ENCODE measurements around the gene FBXO38.

DNA sequence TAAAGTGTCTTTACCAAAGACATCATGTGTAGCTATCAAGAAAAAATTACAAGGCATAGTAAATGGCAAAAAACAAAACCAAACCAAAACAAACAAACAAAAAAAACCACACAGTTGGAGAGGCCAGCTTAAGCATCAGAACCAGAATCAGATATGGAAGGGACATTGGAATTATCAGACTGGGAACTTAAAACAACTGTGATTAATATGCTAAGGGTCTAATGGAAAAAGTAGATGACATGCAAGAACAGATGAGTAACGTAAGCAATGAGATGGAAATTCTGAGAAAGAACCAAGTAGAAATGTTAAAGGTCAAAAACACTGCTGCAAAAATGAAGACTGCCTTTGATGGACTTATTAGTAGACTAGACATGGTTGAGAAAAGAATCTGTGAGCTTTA lies 75.9 kb downstream of the FBXO38 start:
- TF ChIP-seq, protein P1, sequence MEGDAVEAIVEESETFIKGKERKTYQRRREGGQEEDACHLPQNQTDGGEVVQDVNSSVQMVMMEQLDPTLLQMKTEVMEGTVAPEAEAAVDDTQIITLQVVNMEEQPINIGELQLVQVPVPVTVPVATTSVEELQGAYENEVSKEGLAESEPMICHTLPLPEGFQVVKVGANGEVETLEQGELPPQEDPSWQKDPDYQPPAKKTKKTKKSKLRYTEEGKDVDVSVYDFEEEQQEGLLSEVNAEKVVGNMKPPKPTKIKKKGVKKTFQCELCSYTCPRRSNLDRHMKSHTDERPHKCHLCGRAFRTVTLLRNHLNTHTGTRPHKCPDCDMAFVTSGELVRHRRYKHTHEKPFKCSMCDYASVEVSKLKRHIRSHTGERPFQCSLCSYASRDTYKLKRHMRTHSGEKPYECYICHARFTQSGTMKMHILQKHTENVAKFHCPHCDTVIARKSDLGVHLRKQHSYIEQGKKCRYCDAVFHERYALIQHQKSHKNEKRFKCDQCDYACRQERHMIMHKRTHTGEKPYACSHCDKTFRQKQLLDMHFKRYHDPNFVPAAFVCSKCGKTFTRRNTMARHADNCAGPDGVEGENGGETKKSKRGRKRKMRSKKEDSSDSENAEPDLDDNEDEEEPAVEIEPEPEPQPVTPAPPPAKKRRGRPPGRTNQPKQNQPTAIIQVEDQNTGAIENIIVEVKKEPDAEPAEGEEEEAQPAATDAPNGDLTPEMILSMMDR (IDR thresholded peaks at IDR 0.05) = no peak
- TF ChIP-seq POLR2A (IDR thresholded peaks at IDR 0.05) = no peak
